ENCODE data around the gene MVB12B.

MVB12B gene

GRCh38 chr9:126303488-126303887 lies 23.1 kb upstream of the MVB12B start:
- no peak for DNase-seq (ENCODE audit: low read depth)

DNA sequence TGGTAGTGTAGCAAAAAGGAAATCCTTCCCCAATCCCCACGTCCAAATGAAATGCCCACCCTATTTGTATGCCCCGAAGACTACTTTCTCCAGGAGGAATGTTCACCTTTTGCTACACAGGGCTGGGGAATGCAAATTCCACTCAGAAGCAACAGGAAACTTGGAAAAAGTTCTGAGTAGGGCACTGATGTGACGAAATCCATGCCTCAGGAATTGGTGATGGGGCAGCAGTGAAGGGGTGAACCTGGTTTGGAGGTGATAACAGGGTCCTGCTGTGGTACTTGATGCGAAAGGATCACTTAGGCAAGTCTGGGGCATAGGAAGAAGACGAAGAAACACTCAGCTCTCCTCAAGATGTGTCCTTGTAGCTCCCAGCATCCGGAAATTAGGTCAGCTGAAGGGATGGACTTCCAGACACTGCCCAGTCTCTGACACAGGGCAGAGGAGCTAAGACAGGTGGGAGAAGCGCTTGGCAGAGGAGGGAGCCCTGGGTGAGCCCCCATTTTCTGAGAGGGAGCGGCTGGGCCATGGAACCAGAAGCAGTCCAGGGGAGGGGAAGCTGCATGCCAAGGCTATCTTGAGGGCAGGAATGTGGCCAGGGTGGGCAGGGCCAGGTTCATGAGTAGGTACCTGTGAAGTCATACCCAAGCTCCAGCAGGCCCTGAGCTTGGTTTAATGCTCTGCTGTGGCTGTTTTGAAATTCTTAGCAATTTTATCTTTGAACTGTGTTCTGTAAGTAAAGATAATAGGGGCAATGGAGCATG lies 22.2 kb upstream of the MVB12B start:
- no peak for DNase-seq (ENCODE audit: low read depth)

DNA sequence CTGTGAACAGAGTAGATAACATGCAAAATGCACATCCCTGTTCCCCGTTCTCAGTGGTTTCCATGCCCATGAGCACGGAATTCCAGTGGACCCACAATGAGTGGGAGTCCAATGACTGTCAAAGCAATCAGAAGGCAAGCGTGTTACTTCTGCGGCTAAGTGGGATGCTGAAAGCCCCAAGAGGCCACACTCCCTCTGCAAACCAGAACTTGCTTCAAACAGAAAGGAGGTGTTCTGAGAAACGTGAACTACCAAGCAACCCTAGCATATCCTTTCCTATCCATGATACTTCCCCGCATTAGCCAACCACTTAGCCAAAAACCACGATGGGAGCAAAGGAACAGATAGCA lies 21.7 kb upstream of the MVB12B start:
- DNase-seq (ENCODE audit: low read depth): no peak

GRCh38 chr9:126306071-126306647 lies 20.5 kb upstream of the MVB12B start:
- DNase-seq (ENCODE audit: low read depth): no peak

DNA sequence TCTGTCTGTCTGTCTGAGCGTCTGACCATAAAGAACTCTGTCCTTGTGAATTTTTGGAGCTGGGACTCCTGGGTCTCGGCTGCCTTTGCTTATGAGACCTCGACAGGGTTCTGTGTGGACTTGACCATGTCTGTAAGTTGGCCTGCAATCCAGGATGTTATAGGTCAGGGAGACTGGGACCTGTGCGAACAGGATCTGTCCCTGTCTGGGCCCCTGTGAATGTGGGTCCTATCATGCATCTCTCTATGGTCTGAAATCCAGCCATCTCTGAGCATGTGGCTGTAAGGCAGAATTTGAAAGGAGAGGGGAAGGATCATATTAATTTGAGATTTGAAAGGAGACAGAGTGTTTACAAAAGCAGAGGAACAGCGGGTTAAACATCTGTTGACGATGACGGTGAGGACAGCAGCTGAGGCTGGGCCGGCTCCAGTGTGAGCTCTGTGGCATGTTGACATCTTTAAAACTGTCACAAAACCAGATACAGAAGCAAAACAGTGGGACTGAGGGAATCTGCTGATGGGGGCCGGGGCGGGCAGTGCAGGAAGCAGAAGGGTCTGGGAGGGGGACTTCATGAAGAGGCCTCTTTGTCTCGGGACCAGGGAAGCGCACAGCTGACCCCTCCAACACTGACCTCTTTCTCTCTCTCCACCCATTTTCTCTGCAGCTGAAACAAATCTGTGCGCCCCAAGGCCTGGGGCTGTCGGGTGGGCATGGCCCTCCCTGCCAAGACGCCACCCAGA lies 19.1 kb upstream of the MVB12B start:
- DNase-seq (ENCODE audit: low read depth): no peak

DNA sequence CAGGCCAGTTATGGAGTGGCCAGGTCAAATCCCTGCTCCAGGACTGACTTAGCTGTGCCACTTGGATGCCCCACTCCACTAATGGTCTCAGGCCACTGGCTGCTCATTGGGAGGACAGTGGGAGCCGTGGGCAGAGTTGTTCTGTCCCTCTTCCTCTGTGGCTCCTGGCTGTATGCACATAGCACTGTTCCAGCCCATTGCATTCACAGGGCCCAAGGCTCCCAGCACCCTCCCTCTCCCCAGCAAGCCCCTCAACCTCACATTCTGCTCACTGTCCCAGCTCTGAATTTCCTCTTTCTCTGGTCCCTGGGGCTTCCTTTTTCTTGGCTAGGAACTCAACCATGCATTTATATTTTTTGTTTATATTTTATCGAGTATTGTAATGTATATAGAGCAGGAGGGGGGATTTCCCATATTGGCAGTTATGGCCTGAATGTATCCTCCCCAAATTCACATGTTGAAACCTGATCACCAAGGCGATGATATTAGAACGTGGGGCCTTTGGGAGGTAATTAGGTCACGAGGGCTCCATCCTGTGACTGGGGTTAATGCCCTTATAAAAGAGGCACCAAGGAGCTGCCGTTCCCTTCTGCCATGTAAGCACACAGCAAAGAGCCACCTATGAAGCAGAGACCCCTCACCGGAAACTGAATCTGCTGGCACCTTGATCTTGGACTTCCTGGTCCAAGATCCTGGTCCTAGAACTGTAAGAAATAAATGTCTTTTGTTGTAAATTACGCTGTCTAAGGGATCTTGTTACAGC lies 17.0 kb upstream of the MVB12B start:
- no peak for DNase-seq (ENCODE audit: low read depth)

GRCh38 chr9:126312584-126313551 lies 13.8 kb upstream of the MVB12B start:
- DNase-seq (ENCODE audit: low read depth): no peak

GRCh38 chr9:126316085-126316655 lies 10.5 kb upstream of the MVB12B start:
- DNase-seq (ENCODE audit: low read depth): no peak

- DNase-seq (ENCODE audit: low read depth): no peak
These were observed 9.1 kb upstream of the MVB12B start for GRCh38 chr9:126317513-126317912.

DNA sequence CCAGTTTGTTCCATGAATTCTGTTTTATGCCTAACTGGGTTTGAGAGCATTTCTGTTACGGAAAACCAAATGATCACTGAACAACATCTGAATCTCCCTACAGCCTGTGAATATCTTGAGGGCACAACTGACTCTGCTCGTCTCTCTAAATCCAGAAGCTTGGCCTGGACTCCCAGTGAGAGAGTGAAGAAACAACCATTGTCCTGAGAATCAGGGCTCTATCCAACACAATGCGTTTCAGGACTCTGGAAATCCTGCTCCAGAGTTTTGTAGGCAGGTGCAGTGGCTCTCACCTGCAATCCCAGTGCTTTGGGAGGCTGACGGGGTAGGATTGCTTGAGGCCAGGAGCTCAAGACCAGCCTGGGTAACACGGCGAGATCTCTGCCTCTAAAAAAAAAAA lies 7.8 kb upstream of the MVB12B start:
- no peak for DNase-seq (ENCODE audit: low read depth)

GRCh38 chr9:126319671-126320070 lies 7.0 kb upstream of the MVB12B start:
- DNase-seq (ENCODE audit: low read depth): no peak

DNA sequence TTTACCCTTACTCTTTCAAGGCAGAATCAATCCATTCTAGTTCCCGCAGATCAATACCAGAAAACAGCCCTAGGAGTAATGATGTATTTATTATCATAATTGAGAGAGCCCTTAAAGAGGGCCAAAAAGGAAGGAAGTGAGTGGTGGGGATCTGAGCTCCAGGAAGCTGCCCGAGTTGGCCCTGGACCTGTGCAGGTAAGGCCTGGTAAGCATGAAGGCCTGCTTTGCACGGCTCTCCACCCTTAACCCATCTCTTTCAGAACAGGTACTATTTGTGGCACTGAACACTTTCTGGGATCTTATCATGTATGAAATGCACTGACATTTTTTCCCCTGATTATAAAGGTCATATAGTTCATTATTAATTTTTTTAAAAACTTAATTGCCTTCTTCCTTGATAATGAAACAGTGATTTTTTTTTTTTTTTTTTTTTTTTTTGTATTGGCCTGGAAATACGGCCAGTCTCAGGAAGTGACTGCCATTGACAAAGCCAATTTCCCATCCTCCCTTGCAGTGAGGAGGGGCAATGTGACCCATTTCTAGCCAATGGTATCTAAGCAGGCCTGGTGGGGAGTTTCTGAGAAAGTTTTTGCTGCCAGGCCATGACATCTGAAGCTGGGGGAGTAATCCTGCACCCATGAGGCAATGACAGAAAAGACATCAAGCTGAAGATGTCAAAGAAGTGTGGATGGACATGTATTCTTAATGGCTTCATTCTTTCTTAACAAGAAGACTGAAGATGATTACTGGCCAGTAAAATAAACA lies 6.3 kb upstream of the MVB12B start:
- DNase-seq (ENCODE audit: low read depth): no peak

DNA sequence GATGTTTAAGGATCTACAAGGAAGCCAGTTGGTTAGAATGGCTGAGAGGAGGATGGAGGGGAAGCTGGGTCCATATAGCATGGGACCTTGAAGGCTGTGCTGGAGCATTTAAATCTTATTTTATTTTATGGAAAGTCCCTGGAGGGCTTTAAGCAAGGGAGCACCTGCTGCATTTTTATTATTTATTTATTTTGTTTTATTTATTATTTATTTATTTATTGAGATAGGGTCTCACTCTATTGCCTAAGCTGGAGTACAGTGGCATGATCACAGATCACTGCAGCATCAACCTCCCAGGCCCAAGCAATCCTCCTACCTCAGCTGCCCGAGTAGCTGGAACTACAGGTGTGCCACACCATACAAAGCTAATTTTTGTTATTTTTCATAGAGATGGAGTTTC lies 4.9 kb upstream of the MVB12B start:
- no peak for DNase-seq (ENCODE audit: low read depth)

DNA sequence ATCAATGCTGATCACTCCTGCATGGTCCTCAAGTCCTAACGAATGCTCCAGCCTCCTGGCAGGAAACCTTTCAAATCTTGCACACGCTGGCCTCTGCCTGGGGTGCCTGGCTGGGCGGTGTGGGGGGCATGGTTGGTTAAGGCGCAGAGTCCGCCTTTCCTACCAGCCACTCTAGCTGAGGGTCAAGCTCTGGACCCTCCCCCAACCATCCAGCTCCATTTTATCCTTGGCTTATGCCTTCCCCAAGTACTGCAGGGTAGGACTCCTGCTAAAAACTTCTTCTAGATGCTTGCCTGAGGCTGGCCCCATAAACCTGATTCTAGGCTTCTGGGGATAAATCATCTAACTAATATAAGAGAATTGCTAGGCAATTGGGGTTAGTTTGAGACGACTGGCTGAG lies 808 bp upstream of the MVB12B start:
- DNase-seq (ENCODE audit: low read depth): no peak

GRCh38 chr9:126327006-126327713 lies 531 bp downstream of the MVB12B start:
- DNase-seq (ENCODE audit: low read depth): no peak

- DNase-seq (ENCODE audit: low read depth): no peak
These were observed 1.1 kb downstream of the MVB12B start for GRCh38 chr9:126327714-126328185.

GRCh38 chr9:126328407-126328806 lies 1.8 kb downstream of the MVB12B start:
- no peak for DNase-seq (ENCODE audit: low read depth)

DNA sequence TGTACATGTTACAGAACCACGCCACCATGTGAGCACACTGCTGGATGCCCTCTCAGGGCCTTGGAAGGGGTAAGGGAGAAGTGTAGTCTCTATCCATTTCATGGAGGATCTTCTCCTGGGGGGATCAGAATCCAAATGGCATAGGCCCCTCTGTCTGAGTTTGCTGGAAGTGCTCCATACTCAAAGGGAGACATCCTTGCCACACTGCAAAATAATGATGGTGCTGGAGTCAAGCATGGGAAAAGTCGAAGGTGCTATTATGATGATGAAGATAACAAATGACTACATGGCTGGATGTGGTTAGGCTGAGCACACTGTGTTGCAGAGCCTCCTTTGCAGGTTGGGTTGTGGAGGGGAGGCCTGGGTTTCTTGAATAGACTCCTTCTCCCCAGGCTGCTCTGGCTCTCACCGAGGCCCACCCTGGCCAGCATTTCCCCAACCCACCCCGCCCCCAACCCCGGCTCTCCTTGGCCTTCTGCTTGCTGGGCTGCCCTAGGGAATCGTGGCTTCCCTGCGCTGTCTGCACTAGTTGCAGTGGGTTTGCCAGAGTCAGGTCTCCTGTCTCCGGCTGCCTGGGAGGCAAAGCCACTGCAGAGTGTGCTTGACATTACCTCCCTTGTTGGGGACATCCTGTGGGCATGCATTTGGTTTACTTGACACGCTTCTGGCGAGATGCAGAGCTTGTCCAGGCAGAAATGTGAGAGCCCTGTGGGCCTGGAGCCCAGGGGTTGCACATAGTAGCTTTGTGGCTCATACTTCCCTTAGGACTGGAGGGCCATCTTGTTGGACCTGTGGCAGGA lies 3.0 kb downstream of the MVB12B start:
- DNase-seq (ENCODE audit: low read depth): no peak

GRCh38 chr9:126330536-126330935 lies 3.9 kb downstream of the MVB12B start:
- DNase-seq (ENCODE audit: low read depth): no peak

All from GM04503 (cell line).